ENCODE measurements around the gene CDKN2B-AS1. TPM values are rescaled to one million over a fixed set of nuclear protein-coding genes. Genes with fewer than 3 reads are reported as not detected.

The CDKN2B-AS1 gene
- total and polyA plus RNA-seq, 2 experiments from 2014 or later: 0.14 TPM; not detected in 1

DNA sequence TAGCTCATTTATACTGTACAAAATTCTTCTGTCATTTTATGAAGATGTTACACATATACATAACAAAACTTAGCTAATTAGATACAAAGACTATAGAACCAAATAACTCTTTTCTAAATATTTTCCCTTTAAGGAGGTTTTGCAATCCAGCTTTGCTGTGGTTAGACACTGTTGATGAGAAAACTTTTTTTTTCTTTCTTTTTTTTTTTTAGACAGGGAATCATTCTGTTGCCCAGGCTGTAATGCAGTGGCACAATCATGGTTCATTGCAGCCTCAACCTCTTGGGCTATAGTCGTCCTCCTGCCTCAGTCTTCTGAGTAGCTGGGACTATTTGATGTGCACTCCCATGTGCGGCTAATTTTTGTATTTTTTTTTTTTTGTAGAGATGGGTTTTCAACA is 53.0 kb downstream of the CDKN2B-AS1 start:
- no peak overlapping the region for H3K27ac ChIP-seq (ENCODE audit: low read depth)
- no peaks in the 10 kb centered on the region for H3K4me1 Mint-ChIP-seq
- no peaks in the 10 kb centered on the region for H3K9me3 Mint-ChIP-seq
- H2AFZ ChIP-seq: no peak overlapping the region
- H3K27ac Mint-ChIP-seq: no peak overlapping the region
- H3K4me3 ChIP-seq: no peak overlapping the region
- no peaks in the 10 kb centered on the region for H3K4me1 ChIP-seq (ENCODE audit: insufficient read depth)
- H3K9me2 ChIP-seq (ENCODE audit: insufficient read depth): no peaks in the 10 kb centered on the region
- no peaks in the 10 kb centered on the region for H3K27me3 ChIP-seq (ENCODE audit: insufficient read depth)
- H3K27me3 Mint-ChIP-seq (ENCODE audit: insufficient read depth, low read depth, poor library complexity): no peaks in the 10 kb centered on the region
- H3F3A ChIP-seq (replicated peaks; ENCODE audit: low read depth): no peaks in the 10 kb centered on the region
- H3K36me3 ChIP-seq (ENCODE audit: insufficient read depth): no peaks in the 10 kb centered on the region
- no peak overlapping the region for H3K4me2 ChIP-seq
- H3K79me2 ChIP-seq (replicated peaks; ENCODE audit: insufficient read depth): no peaks in the 10 kb centered on the region
- no peak for ATAC-seq
- TF ChIP-seq EZH2 (IDR thresholded peaks at IDR 0.05; ENCODE audit: low read depth, unreplicated experiment) (no peak), ZNF114 (CRISPR knock-in tag; IDR thresholded peaks at IDR 0.05) (no peak), STAT1 (IDR thresholded peaks at IDR 0.05; ENCODE audit: unreplicated experiment) (no peak), NANOG (IDR thresholded peaks at IDR 0.05; ENCODE audit: borderline replicate concordance) (no peak), CREB1 (CRISPR knock-in tag; IDR thresholded peaks at IDR 0.05; ENCODE audit: low read depth) (no peak)
- no peak overlapping the region for H3K4me3 Mint-ChIP-seq
- no peak for DNase-seq (ENCODE audit: low spot score)
- H4K20me1 ChIP-seq (replicated peaks; ENCODE audit: insufficient read depth): no peaks in the 10 kb centered on the region
- H3K36me3 Mint-ChIP-seq (ENCODE audit: low read depth): no peaks in the 10 kb centered on the region

DNA sequence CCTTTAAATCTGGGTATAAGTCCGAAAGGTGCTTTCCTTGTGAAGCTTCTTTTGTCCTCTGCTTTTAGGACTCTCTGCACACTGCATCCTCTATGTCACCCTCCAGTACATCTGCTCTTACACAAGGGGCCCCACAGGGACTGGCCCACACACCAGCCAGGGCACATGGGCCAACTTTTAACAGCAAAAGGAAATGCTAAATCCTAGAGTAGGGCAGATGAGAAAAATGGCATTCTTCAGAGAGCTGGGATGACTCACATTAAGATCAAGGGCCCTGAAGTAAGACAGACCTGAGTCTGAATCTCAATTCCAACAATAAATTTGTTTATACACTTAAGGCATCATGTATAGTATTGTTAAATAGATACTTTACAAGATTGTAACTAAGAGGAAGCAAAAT is 54.8 kb downstream of the CDKN2B-AS1 start:
- H3K4me1 ChIP-seq (ENCODE audit: insufficient read depth): no peaks in the 10 kb centered on the region
- H3K9me2 ChIP-seq (ENCODE audit: insufficient read depth): no peaks in the 10 kb centered on the region
- H3K4me3 Mint-ChIP-seq: no peak overlapping the region
- no peak overlapping the region for H3K27ac ChIP-seq (ENCODE audit: low read depth)
- no peaks in the 10 kb centered on the region for H3K36me3 Mint-ChIP-seq (ENCODE audit: low read depth)
- no peak for DNase-seq (ENCODE audit: low spot score)
- no peak overlapping the region for H3K4me3 ChIP-seq
- no peak overlapping the region for H3K4me2 ChIP-seq
- no peaks in the 10 kb centered on the region for H3K79me2 ChIP-seq (replicated peaks; ENCODE audit: insufficient read depth)
- H4K20me1 ChIP-seq (replicated peaks; ENCODE audit: insufficient read depth): no peaks in the 10 kb centered on the region
- no peak for ATAC-seq
- H3K27me3 Mint-ChIP-seq (ENCODE audit: insufficient read depth, low read depth, poor library complexity): no peaks in the 10 kb centered on the region
- no peaks in the 10 kb centered on the region for H3K36me3 ChIP-seq (ENCODE audit: insufficient read depth)
- H3K27me3 ChIP-seq (ENCODE audit: insufficient read depth): no peaks in the 10 kb centered on the region
- no peak overlapping the region for H2AFZ ChIP-seq
- H3F3A ChIP-seq (replicated peaks; ENCODE audit: low read depth): no peaks in the 10 kb centered on the region
- no peak overlapping the region for H3K27ac Mint-ChIP-seq
- H3K4me1 Mint-ChIP-seq: no peaks in the 10 kb centered on the region
- no peaks in the 10 kb centered on the region for H3K9me3 Mint-ChIP-seq
- no peak for TF ChIP-seq EZH2 (IDR thresholded peaks at IDR 0.05; ENCODE audit: low read depth, unreplicated experiment)

DNA sequence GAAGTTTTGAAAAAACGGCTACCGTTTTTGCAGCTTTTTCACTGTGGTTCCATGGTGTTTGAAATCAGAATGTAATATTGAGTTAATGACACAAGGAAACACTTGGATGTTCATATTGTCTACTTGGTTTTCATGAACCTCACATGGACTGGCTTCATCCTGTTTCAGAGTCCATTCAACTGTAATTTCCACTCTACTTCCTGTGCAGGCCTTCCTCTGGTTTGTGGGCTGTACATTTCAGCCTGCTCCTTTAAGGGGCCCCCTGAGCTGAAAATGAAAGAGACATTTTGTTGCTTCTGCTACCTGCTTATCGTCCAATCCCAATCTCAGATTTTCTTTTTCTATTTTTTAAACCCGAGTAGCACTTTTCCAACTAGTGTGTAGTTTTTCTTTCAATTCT is 56.3 kb downstream of the CDKN2B-AS1 start:
- no peaks in the 10 kb centered on the region for H3K36me3 Mint-ChIP-seq (ENCODE audit: low read depth)
- H3K4me1 Mint-ChIP-seq: no peaks in the 10 kb centered on the region
- Histone ChIP-seq H2AFZ (peak overlapping the region; percentile 64; the same call in 1 of the 2 replicates), H3K79me2 (replicated peaks; ENCODE audit: insufficient read depth) (no peaks in the 10 kb centered on the region), H3K27ac (ENCODE audit: low read depth) (no peak overlapping the region), H3F3A (replicated peaks; ENCODE audit: low read depth) (no peaks in the 10 kb centered on the region), H3K27me3 (ENCODE audit: insufficient read depth) (no peaks in the 10 kb centered on the region), H3K4me2 (no peak overlapping the region), H3K9me2 (ENCODE audit: insufficient read depth) (no peaks in the 10 kb centered on the region), H3K4me1 (ENCODE audit: insufficient read depth) (no peaks in the 10 kb centered on the region), H3K4me3 (no peak overlapping the region), H3K36me3 (ENCODE audit: insufficient read depth) (no peaks in the 10 kb centered on the region), H4K20me1 (replicated peaks; ENCODE audit: insufficient read depth) (no peaks in the 10 kb centered on the region)
- no peaks in the 10 kb centered on the region for H3K9me3 Mint-ChIP-seq
- TF ChIP-seq, protein P1, sequence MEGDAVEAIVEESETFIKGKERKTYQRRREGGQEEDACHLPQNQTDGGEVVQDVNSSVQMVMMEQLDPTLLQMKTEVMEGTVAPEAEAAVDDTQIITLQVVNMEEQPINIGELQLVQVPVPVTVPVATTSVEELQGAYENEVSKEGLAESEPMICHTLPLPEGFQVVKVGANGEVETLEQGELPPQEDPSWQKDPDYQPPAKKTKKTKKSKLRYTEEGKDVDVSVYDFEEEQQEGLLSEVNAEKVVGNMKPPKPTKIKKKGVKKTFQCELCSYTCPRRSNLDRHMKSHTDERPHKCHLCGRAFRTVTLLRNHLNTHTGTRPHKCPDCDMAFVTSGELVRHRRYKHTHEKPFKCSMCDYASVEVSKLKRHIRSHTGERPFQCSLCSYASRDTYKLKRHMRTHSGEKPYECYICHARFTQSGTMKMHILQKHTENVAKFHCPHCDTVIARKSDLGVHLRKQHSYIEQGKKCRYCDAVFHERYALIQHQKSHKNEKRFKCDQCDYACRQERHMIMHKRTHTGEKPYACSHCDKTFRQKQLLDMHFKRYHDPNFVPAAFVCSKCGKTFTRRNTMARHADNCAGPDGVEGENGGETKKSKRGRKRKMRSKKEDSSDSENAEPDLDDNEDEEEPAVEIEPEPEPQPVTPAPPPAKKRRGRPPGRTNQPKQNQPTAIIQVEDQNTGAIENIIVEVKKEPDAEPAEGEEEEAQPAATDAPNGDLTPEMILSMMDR (conservative IDR thresholded peaks at IDR 0.05; ENCODE audit: low read depth in 2 of 2): no peak
- no peak for TF ChIP-seq ZNF114 (CRISPR knock-in tag; IDR thresholded peaks at IDR 0.05)
- no peak for TF ChIP-seq NANOG (IDR thresholded peaks at IDR 0.05; ENCODE audit: borderline replicate concordance)
- TF ChIP-seq CREB1 (CRISPR knock-in tag; IDR thresholded peaks at IDR 0.05; ENCODE audit: low read depth): no peak
- TF ChIP-seq JUNB (IDR thresholded peaks at IDR 0.05; ENCODE audit: unreplicated experiment): no peak
- no peak for TF ChIP-seq EZH2phosphoT487 (IDR thresholded peaks at IDR 0.05; ENCODE audit: unreplicated experiment)
- no peak overlapping the region for H3K27ac Mint-ChIP-seq
- DNase-seq (ENCODE audit: low spot score): no peak
- no peak for ATAC-seq
- no peaks in the 10 kb centered on the region for H3K27me3 Mint-ChIP-seq (ENCODE audit: insufficient read depth, low read depth, poor library complexity)
- no peak overlapping the region for H3K4me3 Mint-ChIP-seq

All from GM23338 (cell line).